Measurements from ENCODE around the gene FAM161A.

DNA sequence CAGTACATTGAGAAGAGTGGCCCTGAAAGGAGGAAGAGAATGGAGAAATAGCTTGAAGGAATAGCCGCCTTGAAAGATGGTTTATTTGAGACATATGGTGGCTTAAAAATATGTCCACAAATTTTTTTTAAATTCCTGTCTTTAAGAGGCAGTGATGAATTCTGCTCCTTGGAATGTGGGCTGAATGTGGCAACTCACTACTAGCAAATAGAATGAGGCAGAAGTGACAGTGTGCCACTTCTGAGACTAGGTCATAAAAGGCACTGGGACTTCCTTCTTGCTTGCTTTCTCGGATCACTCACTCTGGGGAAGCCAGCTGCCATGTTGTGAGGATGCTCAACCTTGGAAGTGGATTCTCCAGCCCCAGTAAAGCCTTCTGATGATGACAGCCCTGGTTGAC is 67.0 kb downstream of the FAM161A start:
- TF ChIP-seq CTCF (conservative IDR thresholded peaks at IDR 0.05 in 1 of 2, IDR thresholded peaks at IDR 0.05 in 1 of 2; ENCODE audit: extremely low read depth in 1 of 2, insufficient read depth in 1 of 2, low read depth in 1 of 2, low read length in 2 of 2) (no peak), EZH2 (IDR thresholded peaks at IDR 0.05; ENCODE audit: borderline replicate concordance, low read length) (no peak)
